Right forelimb (tissue), 1 donor: ENCODE data around the gene MAPT.
"Not testable (repeated sequence)": the region's sequence is repeated elsewhere in the genome, so short reads cannot be mapped to it uniquely, and the experiment has no call there.

ENCODE experiments used
- DNase-seq: peaks from one replicate; pipeline ENCODE4 v3.0.0-alpha.2; 2018

MAPT gene

GRCh38 chr17:45894022-45894784, at the start of gene MAPT:
TSS of gene MAPT (plus strand) at chr17:45894554. CDS start at chr17:45962338, 67,784 bp downstream.
- DNase-seq = peak; percentile 95

GRCh38 chr17:45844695-45845375, 49.5 kb upstream of the MAPT start, which contains the start of gene SPPL2C:
TSS of gene SPPL2C (plus strand) at chr17:45844881. CDS start at chr17:45844907, 26 bp downstream.
- no peak for DNase-seq

- no peak for DNase-seq
These were observed 48.8 kb upstream of the MAPT start for GRCh38 chr17:45845376-45846185.

GRCh38 chr17:45846223-45846622, 48.1 kb upstream of the MAPT start:
- no peak for DNase-seq

- no peak for DNase-seq
These were observed 47.7 kb upstream of the MAPT start for GRCh38 chr17:45846646-45847045.

- DNase-seq = no peak
These were observed 47.3 kb upstream of the MAPT start for GRCh38 chr17:45847101-45847500.

- no peak for DNase-seq
These were observed 46.6 kb upstream of the MAPT start for GRCh38 chr17:45847747-45848146.

- DNase-seq = no peak
These were observed 45.9 kb upstream of the MAPT start for GRCh38 chr17:45848405-45848804.

GRCh38 chr17:45848868-45849535, 45.4 kb upstream of the MAPT start:
- DNase-seq = no peak

GRCh38 chr17:45849536-45849990, 44.8 kb upstream of the MAPT start:
- no peak for DNase-seq

GRCh38 chr17:45850011-45850410, 44.3 kb upstream of the MAPT start:
- DNase-seq = no peak

- no peak for DNase-seq
These were observed 43.9 kb upstream of the MAPT start for GRCh38 chr17:45850468-45850867.

- DNase-seq = no peak
These were observed 43.3 kb upstream of the MAPT start for GRCh38 chr17:45851022-45851421.

- DNase-seq = no peak
These were observed 42.9 kb upstream of the MAPT start for GRCh38 chr17:45851464-45851863.

GRCh38 chr17:45851873-45852272, 42.5 kb upstream of the MAPT start:
- DNase-seq = no peak

- peak; percentile 62 for DNase-seq
These were observed 41.6 kb upstream of the MAPT start for GRCh38 chr17:45852535-45853297.

- no peak for DNase-seq
These were observed 40.1 kb upstream of the MAPT start for GRCh38 chr17:45854209-45854608.

- no peak for DNase-seq
These were observed 38.5 kb upstream of the MAPT start for GRCh38 chr17:45855691-45856336.

- DNase-seq = peak; percentile 61
These were observed 36.2 kb upstream of the MAPT start for GRCh38 chr17:45857977-45858708.

GRCh38 chr17:45861165-45861564, 33.2 kb upstream of the MAPT start:
- no peak for DNase-seq

- not testable (repeated sequence) for DNase-seq
These were observed 32.2 kb upstream of the MAPT start for GRCh38 chr17:45862127-45862526.
